WTC11 (cell line): ENCODE results near the gene PSME2. TPM values are rescaled to one million over a fixed set of nuclear protein-coding genes. Genes with fewer than 3 reads are reported as not detected.
A peak's percentile ranks its signal among the peaks of the same experiment; 100 is the strongest.

Source experiments
- ATAC-seq: fragments of 200-7000 bp; cut with Tn5 transposase; 2 replicates; pipeline ENCODE4 v1.10.0; 2021; ENCODE audit warnings: mild to moderate bottlenecking, moderate library complexity
- CTCF ChIA-PET: fragments of 300-600 bp; sonication (Branson Sonifier 250); formaldehyde crosslinking; loops from one replicate; lab custom pipeline; 2021; ENCODE audit warnings: antibody characterized with exemption; lab: Charles Lee
- POLR2A ChIA-PET: fragments of 350-600 bp; sonication (Branson Sonifier 250); formaldehyde crosslinking; loops from one replicate; lab custom pipeline; 2021; ENCODE audit warnings: antibody characterized with exemption; lab: Charles Lee
- DNase-seq: peaks from one replicate; pipeline ENCODE4 v3.0.0; 2021; ENCODE audit warnings: low spot score
- H3K27ac Mint-ChIP-seq: 2 replicates; pipeline ENCODE4 v1.8.0; 2021; ENCODE audit warnings: mixed read lengths
- H3K27me3 Mint-ChIP-seq: 2 replicates; pipeline ENCODE4 v1.8.0; 2021; ENCODE audit warnings: low read depth, mild to moderate bottlenecking, moderate library complexity, mixed read lengths
- H3K36me3 Mint-ChIP-seq: 2 replicates; pipeline ENCODE4 v1.8.0; 2021; ENCODE audit warnings: mixed read lengths
- H3K4me1 Mint-ChIP-seq: 2 replicates; pipeline ENCODE4 v1.8.0; 2022; ENCODE audit warnings: mixed read lengths
- H3K4me3 Mint-ChIP-seq: 2 replicates; pipeline ENCODE4 v1.8.0; 2021; ENCODE audit warnings: mild to moderate bottlenecking, moderate library complexity, mixed read lengths
- H3K9me3 Mint-ChIP-seq: 2 replicates; pipeline ENCODE4 v1.8.0; 2021; ENCODE audit warnings: mixed read lengths
- AFF4 ChIP-seq: sonication (generic); formaldehyde crosslinking; IDR thresholded peaks from 2 replicates; pipeline ENCODE4 v1.8.1; 2023; ENCODE audit warnings: mild to moderate bottlenecking, missing genetic modification reagents, borderline replicate concordance
- CDX4 ChIP-seq: fragments of 250-450 bp; sonication (Bioruptor Pico); IDR thresholded peaks from 2 replicates; pipeline ENCODE4 v1.9.0; 2021; ENCODE audit warnings: moderate library complexity, mild to moderate bottlenecking, inconsistent platforms, borderline replicate concordance
- E2F4 ChIP-seq: sonication (generic); formaldehyde crosslinking; IDR thresholded peaks from 2 replicates; pipeline ENCODE4 v1.8.1; 2022; ENCODE audit warnings: low read depth, mild to moderate bottlenecking, moderate library complexity, missing genetic modification reagents, borderline replicate concordance
- ETV6 ChIP-seq: sonication (generic); formaldehyde crosslinking; IDR thresholded peaks from 2 replicates; pipeline ENCODE4 v1.8.1; 2022; ENCODE audit warnings: mild to moderate bottlenecking, missing genetic modification reagents
- FOXJ3 ChIP-seq: sonication (generic); formaldehyde crosslinking; IDR thresholded peaks from 2 replicates; pipeline ENCODE4 v1.9.0; 2021; ENCODE audit warnings: missing genetic modification reagents, mild to moderate bottlenecking, borderline replicate concordance
- GRHL2 ChIP-seq: fragments of 250-450 bp; sonication (Bioruptor Pico); IDR thresholded peaks from 2 replicates; pipeline ENCODE4 v1.8.0; 2022; ENCODE audit warnings: mild to moderate bottlenecking, moderate library complexity; ENCODE audit not compliant: insufficient replicate concordance, severe bottlenecking
- KAT7 ChIP-seq: sonication (generic); formaldehyde crosslinking; IDR thresholded peaks from 2 replicates; pipeline ENCODE4 v1.8.1; 2023; ENCODE audit warnings: missing genetic modification reagents, mild to moderate bottlenecking, borderline replicate concordance
- MAX ChIP-seq: sonication (generic); formaldehyde crosslinking; IDR thresholded peaks from 2 replicates; pipeline ENCODE4 v1.8.0; 2022; ENCODE audit warnings: mild to moderate bottlenecking, missing genetic modification reagents
- NR1H2 ChIP-seq: sonication (generic); formaldehyde crosslinking; IDR thresholded peaks from 2 replicates; pipeline ENCODE4 v1.9.0; 2021; ENCODE audit warnings: mild to moderate bottlenecking, moderate library complexity, missing genetic modification reagents
- RELA ChIP-seq: sonication (generic); formaldehyde crosslinking; IDR thresholded peaks from 2 replicates; pipeline ENCODE4 v1.8.1; 2022; ENCODE audit warnings: missing genetic modification reagents, mild to moderate bottlenecking, borderline replicate concordance
- SMAD4 ChIP-seq: sonication (generic); formaldehyde crosslinking; IDR thresholded peaks from 2 replicates; pipeline ENCODE4 v1.8.0; 2022; ENCODE audit warnings: mild to moderate bottlenecking, missing genetic modification reagents
- TP53 ChIP-seq: sonication (generic); formaldehyde crosslinking; IDR thresholded peaks from 2 replicates; pipeline ENCODE4 v1.8.1; 2023; ENCODE audit warnings: mild to moderate bottlenecking, missing genetic modification reagents
- ZBTB21 ChIP-seq: sonication (generic); formaldehyde crosslinking; IDR thresholded peaks from 2 replicates; pipeline ENCODE4 v1.8.1; 2023; ENCODE audit warnings: mild to moderate bottlenecking, missing genetic modification reagents, borderline replicate concordance
- ZBTB43 ChIP-seq: sonication (generic); formaldehyde crosslinking; IDR thresholded peaks from 2 replicates; pipeline ENCODE4 v1.8.1; 2023; ENCODE audit warnings: mild to moderate bottlenecking, missing genetic modification reagents
- ZNF263 ChIP-seq: sonication (generic); formaldehyde crosslinking; IDR thresholded peaks from 2 replicates; pipeline ENCODE4 v1.8.1; 2022; ENCODE audit warnings: low read depth, mild to moderate bottlenecking, moderate library complexity, missing genetic modification reagents
- ZNF281 ChIP-seq: sonication (generic); formaldehyde crosslinking; IDR thresholded peaks from 2 replicates; pipeline ENCODE4 v1.8.0; 2023; ENCODE audit warnings: mild to moderate bottlenecking, missing genetic modification reagents
- total RNA-seq: library from RNA; stranded (reverse); gene quantifications from 3 replicates; pipeline ENCODE4 v1.2.3, GENCODE V29; 2021

Gene PSME2
- total RNA-seq, 1 experiment from 2014 or later = 103 TPM

- no peak overlapping the region for H3K4me3 Mint-ChIP-seq
- POLR2A ChIA-PET = interaction anchor here (2.6 kb wide), 1 partner anchor 9 kb away, joined by 10 read pairs; the partner anchor contains the start of genes DCAF11 and NRL
- TF ChIP-seq AFF4 (CRISPR knock-in tag) = no peak
- TF ChIP-seq ZBTB43 (CRISPR knock-in tag) = no peak
- TF ChIP-seq NR1H2 = no peak
- no peak for TF ChIP-seq E2F4 (CRISPR knock-in tag)
- no peak for TF ChIP-seq CDX4 (CRISPR knock-in tag)
- no peak for TF ChIP-seq RELA
- TF ChIP-seq ETV6 (CRISPR knock-in tag) = no peak
- TF ChIP-seq, all 79 proteins: peak for 0
These were observed 22.7 kb downstream of the PSME2 start for GRCh38 chr14:24123424-24124417.

GRCh38 chr14:24122898-24123297 is 23.5 kb downstream of the PSME2 start:
- ChIA-PET POLR2A (interaction anchor here (2.6 kb wide), 1 partner anchor 8 kb away, joined by 10 read pairs; the partner anchor contains the start of genes DCAF11 and NRL), CTCF (interaction anchor here (0.6 kb wide), 1 partner anchor 138 kb away, joined by 4 read pairs; no protein-coding TSS in a partner anchor)
- no peaks in the 10 kb centered on the region for H3K4me1 Mint-ChIP-seq
- H3K27me3 Mint-ChIP-seq = no peaks in the 10 kb centered on the region
- H3K27ac Mint-ChIP-seq = no peak overlapping the region
- no peak for ATAC-seq
- no peak overlapping the region for H3K4me3 Mint-ChIP-seq
- H3K36me3 Mint-ChIP-seq = peaks cover 42% of the 10 kb centered on the region
- TF ChIP-seq CDX4 (CRISPR knock-in tag) = no peak
- TF ChIP-seq MAX = no peak
- TF ChIP-seq ZBTB21 (CRISPR knock-in tag) = no peak
- no peak for TF ChIP-seq FOXJ3 (CRISPR knock-in tag)
- no peak for TF ChIP-seq SMAD4
- TF ChIP-seq GRHL2 = no peak
- no peak for TF ChIP-seq ZNF281 (CRISPR knock-in tag)
- no peak for TF ChIP-seq KAT7
- no peak for TF ChIP-seq TP53
- no peak for TF ChIP-seq ZNF263
- no peak for DNase-seq
- H3K9me3 Mint-ChIP-seq = no peaks in the 10 kb centered on the region

More at GRCh38 chr14:24123424-24124417, 22.7 kb downstream of the PSME2 start:
- CTCF ChIA-PET = interaction anchor here (1.2 kb wide), 1 partner anchor 10 kb away, joined by 3 read pairs; the partner anchor contains the start of genes DCAF11 and NRL
- peaks cover 34% of the 10 kb centered on the region for H3K36me3 Mint-ChIP-seq
- no peaks in the 10 kb centered on the region for H3K9me3 Mint-ChIP-seq
- DNase-seq (no peak), ATAC-seq (peak; percentile 41; the same call in 1 of the 2 replicates)
- no peaks in the 10 kb centered on the region for H3K27me3 Mint-ChIP-seq
- no peaks in the 10 kb centered on the region for H3K4me1 Mint-ChIP-seq
- no peak overlapping the region for H3K27ac Mint-ChIP-seq
